SK-N-MC (cell line): ENCODE data around the gene PLA2G4D.

Experiments
- EZH2 ChIP-seq: fragments of 200-600 bp; sonication (generic); IDR thresholded peaks from one replicate; pipeline ENCODE4 v1.6.1; 2017; ENCODE audit warnings: antibody characterized with exemption
- POLR2AphosphoS5 ChIP-seq: IDR thresholded peaks from 2 replicates; pipeline ENCODE4 v1.6.1; 2012; ENCODE audit warnings: mild to moderate bottlenecking, low read depth, low read length, borderline replicate concordance

GRCh38 chr15:42093966-42094365 is 396 bp downstream of the PLA2G4D start:
- TF ChIP-seq EZH2 (no peak), POLR2AphosphoS5 (no peak)
